Natural killer cell (primary cell): ENCODE data around the gene PTPRN2. TPM values are rescaled to one million over a fixed set of nuclear protein-coding genes. Genes with fewer than 3 reads are reported as not detected.

Experiments used
- ATAC-seq, 3 donors: fragments of 150-1000 bp in 2 of 3; fragments of 200-7000 bp in 1 of 3; cut with Tn5 transposase; 1 replicate in 1 of 3; 2 replicates in 2 of 3; pipeline ENCODE4 v1.10.0; 2021; ENCODE audit warnings: mild to moderate bottlenecking in 2 of 3, moderate library complexity in 2 of 3
- DNase-seq, 2 donors: peaks; one replicate each; pipeline versions ENCODE4 v3.0.0 to v3.0.0-alpha.2; 2013 to 2021; ENCODE audit warnings: mixed read lengths in 1 of 2
- H3K27ac ChIP-seq: one replicate; pipeline ENCODE4 v1.5.1; 2013; ENCODE audit warnings: mild to moderate bottlenecking, low read length
- H3K27me3 ChIP-seq: one replicate; pipeline ENCODE4 v1.6.1; 2013; ENCODE audit warnings: low read length; ENCODE audit not compliant: control insufficient read depth, insufficient read depth
- H3K36me3 ChIP-seq: one replicate; pipeline ENCODE4 v1.6.1; 2013; ENCODE audit warnings: low read length; ENCODE audit not compliant: control insufficient read depth, insufficient read depth
- H3K4me1 ChIP-seq: one replicate; pipeline ENCODE4 v1.6.1; 2013; ENCODE audit warnings: low read length; ENCODE audit not compliant: control insufficient read depth, insufficient read depth
- H3K4me3 ChIP-seq: one replicate; pipeline ENCODE4 v1.5.1; 2013; ENCODE audit warnings: low read length
- H3K9me3 ChIP-seq: one replicate; pipeline ENCODE4 v1.6.1; 2013; ENCODE audit warnings: low read length; ENCODE audit not compliant: control insufficient read depth, insufficient read depth
- H3K27ac Mint-ChIP-seq, 2 donors: one replicate each; pipeline ENCODE4 v1.8.0; 2022; ENCODE audit warnings: mild to moderate bottlenecking in 2 of 2, mixed read lengths in 2 of 2, moderate library complexity in 1 of 2
- H3K27me3 Mint-ChIP-seq, 2 donors: one replicate each; pipeline ENCODE4 v1.8.0; 2022; ENCODE audit warnings: low read depth in 2 of 2, mixed read lengths in 2 of 2
- H3K36me3 Mint-ChIP-seq: one replicate; pipeline ENCODE4 v1.8.0; 2022; ENCODE audit warnings: mixed read lengths
- H3K4me1 Mint-ChIP-seq, 2 donors: one replicate each; pipeline ENCODE4 v1.8.0; 2022; ENCODE audit warnings: mixed read lengths in 2 of 2
- H3K4me3 Mint-ChIP-seq: one replicate; pipeline ENCODE4 v1.8.0; 2022; ENCODE audit warnings: mild to moderate bottlenecking, moderate library complexity, mixed read lengths
- H3K9me3 Mint-ChIP-seq, 2 donors: one replicate each; pipeline ENCODE4 v1.8.0; 2022; ENCODE audit warnings: mixed read lengths in 2 of 2
- WGBS: methylation state at CpG from one replicate; pipeline ENCODE4 v1.1.7; 2013; ENCODE audit warnings: missing lambda C conversion rate; ENCODE audit not compliant: insufficient coverage; 5-methylcytosine and 5-hydroxymethylcytosine counted together
- intact Hi-C: fragments of 100-400 bp; cut with micrococcal nuclease; formaldehyde crosslinking; loops from one replicate; pipeline ENCODE4 v1.14.2; 2022
- total RNA-seq, 4 donors: library from RNA; stranded (reverse); fragments of 120-200 nt in 1 of 4; gene quantifications; one replicate each; pipeline versions ENCODE4 v1.2.3 to v1.2.4, GENCODE V29; 2013 to 2022
- TF ChIP-seq, protein P1 (sequence below): fragments of 200-600 bp; IDR thresholded peaks from one replicate; pipeline ENCODE4 v1.8.0; 2022; ENCODE audit warnings: antibody characterized with exemption

The PTPRN2 gene
- total RNA-seq, 3 donors from 2014 or later (not counting 1 experiment from before 2014, with no cell fraction given): 1.3 to 2.5 (median 1.9) TPM

- H3K27me3 ChIP-seq: no peaks in the 10 kb centered on the region
- intact Hi-C loops: no loop called here
- Mint-ChIP-seq H3K4me1 (no peaks in the 10 kb centered on the region), H3K9me3 (no peaks in the 10 kb centered on the region), H3K36me3 (no peaks in the 10 kb centered on the region), H3K27me3 (peaks cover 0 to 2% of the 10 kb centered on the region in 2 donors), H3K27ac (no peak overlapping the region), H3K4me3 (no peak overlapping the region)
- no peak overlapping the region for H3K27ac ChIP-seq
- TF ChIP-seq, protein P1, sequence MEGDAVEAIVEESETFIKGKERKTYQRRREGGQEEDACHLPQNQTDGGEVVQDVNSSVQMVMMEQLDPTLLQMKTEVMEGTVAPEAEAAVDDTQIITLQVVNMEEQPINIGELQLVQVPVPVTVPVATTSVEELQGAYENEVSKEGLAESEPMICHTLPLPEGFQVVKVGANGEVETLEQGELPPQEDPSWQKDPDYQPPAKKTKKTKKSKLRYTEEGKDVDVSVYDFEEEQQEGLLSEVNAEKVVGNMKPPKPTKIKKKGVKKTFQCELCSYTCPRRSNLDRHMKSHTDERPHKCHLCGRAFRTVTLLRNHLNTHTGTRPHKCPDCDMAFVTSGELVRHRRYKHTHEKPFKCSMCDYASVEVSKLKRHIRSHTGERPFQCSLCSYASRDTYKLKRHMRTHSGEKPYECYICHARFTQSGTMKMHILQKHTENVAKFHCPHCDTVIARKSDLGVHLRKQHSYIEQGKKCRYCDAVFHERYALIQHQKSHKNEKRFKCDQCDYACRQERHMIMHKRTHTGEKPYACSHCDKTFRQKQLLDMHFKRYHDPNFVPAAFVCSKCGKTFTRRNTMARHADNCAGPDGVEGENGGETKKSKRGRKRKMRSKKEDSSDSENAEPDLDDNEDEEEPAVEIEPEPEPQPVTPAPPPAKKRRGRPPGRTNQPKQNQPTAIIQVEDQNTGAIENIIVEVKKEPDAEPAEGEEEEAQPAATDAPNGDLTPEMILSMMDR: no peak
- 90% methylated on average over 18 of the region's 20 CpGs for WGBS
- H3K4me1 ChIP-seq: no peaks in the 10 kb centered on the region
- no peak for DNase-seq
- no peak overlapping the region for H3K4me3 ChIP-seq
- ATAC-seq: no peak
- H3K36me3 ChIP-seq: no peaks in the 10 kb centered on the region
- no peaks in the 10 kb centered on the region for H3K9me3 ChIP-seq
Measured at GRCh38 chr7:157818701-157819454, 768.7 kb downstream of the PTPRN2 start.

- H3K4me3 Mint-ChIP-seq: no peak overlapping the region
- H3K4me1 Mint-ChIP-seq: no peaks in the 10 kb centered on the region
- Histone ChIP-seq H3K9me3 (no peaks in the 10 kb centered on the region), H3K4me1 (no peaks in the 10 kb centered on the region), H3K36me3 (no peaks in the 10 kb centered on the region), H3K27ac (no peak overlapping the region), H3K27me3 (no peaks in the 10 kb centered on the region), H3K4me3 (no peak overlapping the region)
- no peak for DNase-seq
- no peaks in the 10 kb centered on the region for H3K9me3 Mint-ChIP-seq
- peaks cover 0 to 2% of the 10 kb centered on the region in 2 donors for H3K27me3 Mint-ChIP-seq
- ATAC-seq: no peak
- H3K36me3 Mint-ChIP-seq: no peaks in the 10 kb centered on the region
- WGBS: 84% methylated on average over 13 of the region's 13 CpGs
- no peak overlapping the region for H3K27ac Mint-ChIP-seq
- intact Hi-C loops: no loop called here
- TF ChIP-seq, protein P1: no peak
Measured at GRCh38 chr7:157817944-157818700, 769.5 kb downstream of the PTPRN2 start.

DNA sequence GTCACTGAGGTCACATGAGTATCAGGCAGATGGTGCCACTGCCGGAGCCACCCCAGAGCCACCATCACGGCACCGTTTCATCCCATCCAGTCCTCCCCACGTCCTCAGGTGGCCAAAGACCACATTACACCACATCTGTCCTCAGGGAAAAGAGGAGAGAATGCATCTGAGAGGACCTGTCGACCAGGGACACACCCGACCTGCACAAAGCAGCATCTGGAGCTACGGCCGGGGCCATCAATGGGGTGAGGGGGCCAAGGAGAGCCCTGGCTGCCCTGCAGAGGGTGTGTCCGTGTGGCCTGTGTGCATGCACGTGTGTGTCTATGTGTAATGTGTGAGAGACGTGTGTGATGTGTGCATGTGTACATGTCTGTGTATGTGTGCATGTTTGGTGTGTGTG lies 770.2 kb downstream of the PTPRN2 start:
- 80% methylated on average over 11 of the region's 11 CpGs for WGBS
- no peak for ATAC-seq
- Histone ChIP-seq H3K4me1 (no peaks in the 10 kb centered on the region), H3K27me3 (no peaks in the 10 kb centered on the region), H3K4me3 (no peak overlapping the region), H3K36me3 (no peaks in the 10 kb centered on the region), H3K27ac (no peak overlapping the region), H3K9me3 (no peaks in the 10 kb centered on the region)
- no peaks in the 10 kb centered on the region for H3K36me3 Mint-ChIP-seq
- DNase-seq: no peak
- H3K27me3 Mint-ChIP-seq: peaks cover 0 to 2% of the 10 kb centered on the region in 2 donors
- TF ChIP-seq, protein P1: no peak
- H3K4me1 Mint-ChIP-seq: no peaks in the 10 kb centered on the region
- H3K27ac Mint-ChIP-seq: no peak overlapping the region
- H3K9me3 Mint-ChIP-seq: no peaks in the 10 kb centered on the region
- H3K4me3 Mint-ChIP-seq: no peak overlapping the region
- intact Hi-C loops: no loop called here
